GM12875 (cell line): ENCODE data around the gene GPR137C.
"Not testable (repeated sequence)": the region's sequence is repeated elsewhere in the genome, so short reads cannot be mapped to it uniquely, and the experiment has no call there.

ENCODE experiments used
- H3K4me3 ChIP-seq: one replicate; pipeline ENCODE4 v1.5.1; 2011; ENCODE audit warnings: low read depth, low read length, control low read depth
- CTCF ChIP-seq: IDR thresholded peaks from 2 replicates; pipeline ENCODE4 v1.5.1; 2011; ENCODE audit warnings: low read depth, mild to moderate bottlenecking, control low read depth, inconsistent platforms, low read length, moderate library complexity, borderline replicate concordance; ENCODE audit not compliant: insufficient read depth

Gene GPR137C

GRCh38 chr14:52563120-52563519, 10.5 kb downstream of the GPR137C start:
- H3K4me3 ChIP-seq: no peak overlapping the region
- TF ChIP-seq CTCF: no peak

GRCh38 chr14:52568454-52568853, 15.8 kb downstream of the GPR137C start:
- not testable (repeated sequence) for H3K4me3 ChIP-seq

- no peak overlapping the region for H3K4me3 ChIP-seq
- no peak for TF ChIP-seq CTCF
Observed at GRCh38 chr14:52575858-52576257, 23.2 kb downstream of the GPR137C start.

- TF ChIP-seq CTCF: no peak
- H3K4me3 ChIP-seq: no peak overlapping the region
Observed at GRCh38 chr14:52583544-52583943, 30.9 kb downstream of the GPR137C start.

- H3K4me3 ChIP-seq: no peak overlapping the region
- TF ChIP-seq CTCF: no peak
Observed at GRCh38 chr14:52589646-52590045, 37.0 kb downstream of the GPR137C start.

- H3K4me3 ChIP-seq: no peak overlapping the region
- TF ChIP-seq CTCF: no peak
Observed at GRCh38 chr14:52590318-52590717, 37.7 kb downstream of the GPR137C start.

- no peak overlapping the region for H3K4me3 ChIP-seq
Observed at GRCh38 chr14:52596320-52596719, 43.7 kb downstream of the GPR137C start.

More at GRCh38 chr14:52596320-52596719, 43.7 kb downstream of the GPR137C start:
- TF ChIP-seq CTCF: no peak
